Nephron (organoid): ENCODE results near the gene RRAGB.
"Not testable (repeated sequence)": the region's sequence is repeated elsewhere in the genome, so short reads cannot be mapped to it uniquely, and the experiment has no call there.

Experiments
- H3K27ac Mint-ChIP-seq, 3 experiments: 2 replicates each; pipeline ENCODE4 v1.8.0; 2020; ENCODE audit warnings: mixed read lengths in 3 of 3, mild to moderate bottlenecking in 2 of 3, moderate library complexity in 1 of 3
- H3K27me3 Mint-ChIP-seq: 2 replicates; pipeline ENCODE4 v1.8.0; 2021; ENCODE audit warnings: low read depth, mild to moderate bottlenecking, moderate library complexity, mixed read lengths
- H3K36me3 Mint-ChIP-seq: 2 replicates; pipeline ENCODE4 v1.8.0; 2020; ENCODE audit warnings: low read depth, mixed read lengths
- H3K4me1 Mint-ChIP-seq: 2 replicates; pipeline ENCODE4 v1.8.0; 2020; ENCODE audit warnings: mixed read lengths
- H3K4me3 Mint-ChIP-seq, 3 experiments: 2 replicates each; pipeline ENCODE4 v1.8.0; 2020; ENCODE audit warnings: mild to moderate bottlenecking in 3 of 3, mixed read lengths in 3 of 3, moderate library complexity in 2 of 3
- H3K9me3 Mint-ChIP-seq: 2 replicates; pipeline ENCODE4 v1.8.0; 2020; ENCODE audit warnings: mixed read lengths
- CTCF ChIP-seq, 3 experiments: fragments of 200-600 bp; sonication (generic); IDR thresholded peaks; one replicate each; pipeline ENCODE4 v1.5.0; 2021; ENCODE audit warnings: antibody characterized with exemption in 3 of 3; ENCODE audit not compliant: unreplicated experiment in 3 of 3

The RRAGB gene

DNA sequence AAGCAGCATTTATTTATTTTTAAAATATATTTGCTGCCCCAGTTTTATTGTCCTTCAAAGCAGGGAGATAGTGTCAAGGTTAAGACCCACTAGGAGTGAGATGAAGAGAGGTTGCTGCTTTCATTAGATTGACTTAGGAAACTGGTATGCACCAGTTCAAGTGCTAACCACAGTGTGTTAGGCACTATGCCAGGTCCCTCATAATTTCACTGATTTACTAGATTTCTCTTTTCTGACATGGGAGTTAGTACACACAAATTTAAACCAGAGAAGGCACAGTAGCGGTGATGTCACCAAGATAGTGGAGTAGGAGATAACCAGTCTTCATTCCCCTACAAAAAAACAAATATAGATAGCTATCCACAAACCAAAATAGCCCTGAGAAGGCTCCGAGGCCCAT lies 14.3 kb downstream of the RRAGB start:
- no peaks in the 10 kb centered on the region for H3K4me1 Mint-ChIP-seq
- H3K27ac Mint-ChIP-seq, result no peak overlapping the region
- peaks cover 60% of the 10 kb centered on the region for H3K36me3 Mint-ChIP-seq
- no peak for TF ChIP-seq CTCF (IDR thresholded peaks at IDR 0.05; ENCODE audit: unreplicated experiment in 3 of 3)
- H3K27me3 Mint-ChIP-seq, result no peaks in the 10 kb centered on the region
- peaks cover 17% of the 10 kb centered on the region for H3K9me3 Mint-ChIP-seq
- H3K4me3 Mint-ChIP-seq, result no peak overlapping the region

GRCh38 chrX:55738969-55739368 lies 21.4 kb downstream of the RRAGB start:
- TF ChIP-seq CTCF (IDR thresholded peaks at IDR 0.05; ENCODE audit: unreplicated experiment in 3 of 3), result no peak
- H3K4me3 Mint-ChIP-seq, result no peak overlapping the region
- no peak overlapping the region for H3K27ac Mint-ChIP-seq
- no peaks in the 10 kb centered on the region for H3K27me3 Mint-ChIP-seq
- H3K9me3 Mint-ChIP-seq, result peaks cover 17% of the 10 kb centered on the region
- H3K36me3 Mint-ChIP-seq, result peaks cover 54% of the 10 kb centered on the region
- H3K4me1 Mint-ChIP-seq, result no peaks in the 10 kb centered on the region

DNA sequence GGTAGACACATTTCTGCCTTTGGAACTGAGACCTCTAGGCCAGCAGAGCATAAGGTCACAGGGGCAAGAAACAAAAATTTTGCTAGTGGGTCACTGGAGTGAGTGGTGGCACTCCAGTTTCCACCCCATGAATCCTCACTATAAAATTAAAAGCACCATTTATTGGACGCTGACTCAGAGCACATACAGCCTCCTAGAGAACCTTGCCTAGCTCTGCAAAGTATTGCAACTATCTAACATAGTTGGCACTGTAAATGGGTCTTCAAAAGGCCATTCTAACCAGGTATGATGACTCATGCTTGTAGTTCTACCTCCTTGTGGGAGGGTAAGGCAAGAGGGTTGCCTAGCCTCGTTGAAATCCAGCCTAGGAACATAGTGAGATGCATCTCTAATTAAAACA lies 25.1 kb downstream of the RRAGB start:
- no peak overlapping the region for H3K4me3 Mint-ChIP-seq
- no peaks in the 10 kb centered on the region for H3K27me3 Mint-ChIP-seq
- H3K27ac Mint-ChIP-seq, result no peak overlapping the region
- no peak for TF ChIP-seq CTCF (IDR thresholded peaks at IDR 0.05; ENCODE audit: unreplicated experiment in 3 of 3)
- peaks cover 48% of the 10 kb centered on the region for H3K36me3 Mint-ChIP-seq
- no peaks in the 10 kb centered on the region for H3K4me1 Mint-ChIP-seq
- H3K9me3 Mint-ChIP-seq, result peaks cover 17% of the 10 kb centered on the region

DNA sequence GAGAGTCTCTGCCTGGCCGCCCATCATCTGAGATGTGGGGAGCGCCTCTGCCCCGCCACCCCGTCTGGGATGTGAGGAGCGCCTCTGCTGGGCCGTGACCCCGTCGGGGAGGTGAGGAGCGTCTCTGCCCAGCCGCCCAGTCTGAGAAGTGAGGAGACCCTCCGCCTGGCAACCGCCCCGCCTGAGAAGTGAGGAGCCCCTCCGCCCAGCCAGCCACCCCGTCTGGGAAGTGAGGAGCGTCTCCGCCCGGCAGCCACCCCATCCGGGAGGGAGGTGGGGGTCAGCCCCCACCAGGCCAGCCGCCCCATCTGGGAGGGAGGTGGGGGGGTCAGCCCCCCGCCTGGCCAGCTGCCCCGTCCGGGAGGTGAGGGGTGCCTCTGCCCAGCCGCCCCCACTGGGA lies 30.9 kb downstream of the RRAGB start:
- H3K4me3 Mint-ChIP-seq, H3K27me3 Mint-ChIP-seq, H3K4me1 Mint-ChIP-seq, H3K27ac Mint-ChIP-seq: not testable (repeated sequence)
- peaks cover 13% of the 10 kb centered on the region for H3K9me3 Mint-ChIP-seq
- peaks cover 39% of the 10 kb centered on the region for H3K36me3 Mint-ChIP-seq

GRCh38 chrX:55750256-55750655 lies 32.7 kb downstream of the RRAGB start:
- H3K4me1 Mint-ChIP-seq, result no peaks in the 10 kb centered on the region

GRCh38 chrX:55754861-55755294 lies 37.3 kb downstream of the RRAGB start:
- Mint-ChIP-seq H3K4me1 (no peaks in the 10 kb centered on the region), H3K27me3 (no peaks in the 10 kb centered on the region), H3K4me3 (no peak overlapping the region), H3K9me3 (no peaks in the 10 kb centered on the region), H3K27ac (no peak overlapping the region), H3K36me3 (peaks cover 24% of the 10 kb centered on the region)
- TF ChIP-seq CTCF (IDR thresholded peaks at IDR 0.05; ENCODE audit: unreplicated experiment in 3 of 3), result no peak

More at GRCh38 chrX:55750256-55750655, 32.7 kb downstream of the RRAGB start:
- TF ChIP-seq CTCF (IDR thresholded peaks at IDR 0.05; ENCODE audit: unreplicated experiment in 3 of 3), result no peak
- H3K9me3 Mint-ChIP-seq, result peaks cover 11% of the 10 kb centered on the region
- H3K4me3 Mint-ChIP-seq, result no peak overlapping the region
- H3K27ac Mint-ChIP-seq, result no peak overlapping the region
- H3K36me3 Mint-ChIP-seq, result peaks cover 36% of the 10 kb centered on the region
- H3K27me3 Mint-ChIP-seq, result no peaks in the 10 kb centered on the region
